Measurements from ENCODE around the gene TRIM8. TPM values are rescaled to one million over a fixed set of nuclear protein-coding genes. Genes with fewer than 3 reads are reported as not detected.
A peak's percentile ranks its signal among the peaks of the same experiment; 100 is the strongest.

TRIM8 gene
- total and polyA plus RNA-seq, 8 donors = 40.0 to 253 (median 75.8) TPM

GRCh38 chr10:102610441-102610887 is 33.8 kb upstream of the TRIM8 start:
- DNase-seq = no peak
- 86 to 88% (median 87%) methylated on average over 10 of the region's 10 CpGs for WGBS, 5 donors
- H3K4me3 ChIP-seq = no peak overlapping the region

GRCh38 chr10:102611514-102612087 is 32.7 kb upstream of the TRIM8 start:
- peaks cover 0 to 29% (median 15%) of the 10 kb centered on the region in 4 donors for H3K36me3 ChIP-seq
- DNase-seq = no peak
- peaks cover 14 to 50% (median 32%) of the 10 kb centered on the region in 4 donors for H3K4me1 ChIP-seq
- no peak overlapping the region for H3K4me3 ChIP-seq
- TF ChIP-seq, protein P1, sequence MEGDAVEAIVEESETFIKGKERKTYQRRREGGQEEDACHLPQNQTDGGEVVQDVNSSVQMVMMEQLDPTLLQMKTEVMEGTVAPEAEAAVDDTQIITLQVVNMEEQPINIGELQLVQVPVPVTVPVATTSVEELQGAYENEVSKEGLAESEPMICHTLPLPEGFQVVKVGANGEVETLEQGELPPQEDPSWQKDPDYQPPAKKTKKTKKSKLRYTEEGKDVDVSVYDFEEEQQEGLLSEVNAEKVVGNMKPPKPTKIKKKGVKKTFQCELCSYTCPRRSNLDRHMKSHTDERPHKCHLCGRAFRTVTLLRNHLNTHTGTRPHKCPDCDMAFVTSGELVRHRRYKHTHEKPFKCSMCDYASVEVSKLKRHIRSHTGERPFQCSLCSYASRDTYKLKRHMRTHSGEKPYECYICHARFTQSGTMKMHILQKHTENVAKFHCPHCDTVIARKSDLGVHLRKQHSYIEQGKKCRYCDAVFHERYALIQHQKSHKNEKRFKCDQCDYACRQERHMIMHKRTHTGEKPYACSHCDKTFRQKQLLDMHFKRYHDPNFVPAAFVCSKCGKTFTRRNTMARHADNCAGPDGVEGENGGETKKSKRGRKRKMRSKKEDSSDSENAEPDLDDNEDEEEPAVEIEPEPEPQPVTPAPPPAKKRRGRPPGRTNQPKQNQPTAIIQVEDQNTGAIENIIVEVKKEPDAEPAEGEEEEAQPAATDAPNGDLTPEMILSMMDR (IDR thresholded peaks at IDR 0.05) = no peak
- TF ChIP-seq POLR2AphosphoS5 (IDR thresholded peaks at IDR 0.05) = no peak
- TF ChIP-seq EP300 (IDR thresholded peaks at IDR 0.05) = no peak
- TF ChIP-seq POLR2A (IDR thresholded peaks at IDR 0.05) = no peak
- H3K27ac ChIP-seq = peak overlapping the region in 3 of 5 donors; percentile 28 to 55 (median 40)
- no peaks in the 10 kb centered on the region for H3K9me3 ChIP-seq
- 55 to 71% (median 62%) methylated on average over 4 of the region's 4 CpGs for WGBS, 5 donors
- no peaks in the 10 kb centered on the region for H3K27me3 ChIP-seq
- intact Hi-C loops (cut with DNase I; ENCODE audit: low total_unique reads) = no loop called here

More at GRCh38 chr10:102610441-102610887, 33.8 kb upstream of the TRIM8 start:
- peak overlapping the region in 1 of 5 donors; percentile 40 for H3K27ac ChIP-seq
- H3K4me1 ChIP-seq = peaks cover 9 to 39% (median 25%) of the 10 kb centered on the region in 4 donors
- H3K9me3 ChIP-seq = no peaks in the 10 kb centered on the region
- intact Hi-C loops (cut with DNase I; ENCODE audit: low total_unique reads) = no loop called here
- TF ChIP-seq, protein P1 (IDR thresholded peaks at IDR 0.05) = no peak
- TF ChIP-seq POLR2AphosphoS5 (IDR thresholded peaks at IDR 0.05) = no peak
- no peak for TF ChIP-seq EP300 (IDR thresholded peaks at IDR 0.05)
- TF ChIP-seq POLR2A (IDR thresholded peaks at IDR 0.05) = no peak
- peaks cover 0 to 22% (median 4%) of the 10 kb centered on the region in 4 donors for H3K36me3 ChIP-seq
- H3K27me3 ChIP-seq = no peaks in the 10 kb centered on the region

- Histone ChIP-seq H3K27me3 (no peaks in the 10 kb centered on the region), H3K4me3 (no peak overlapping the region), H3K4me1 (peaks cover 16 to 54% (median 35%) of the 10 kb centered on the region in 4 donors), H3K9me3 (no peaks in the 10 kb centered on the region), H3K36me3 (peaks cover 12 to 42% (median 28%) of the 10 kb centered on the region in 4 donors), H3K27ac (peak overlapping the region in 4 of 5 donors; percentile 32 to 62 (median 52))
- intact Hi-C loops (cut with DNase I; ENCODE audit: low total_unique reads) = no loop called here
- TF ChIP-seq POLR2A (IDR thresholded peaks at IDR 0.05) (no peak), EP300 (IDR thresholded peaks at IDR 0.05) (no peak), POLR2AphosphoS5 (IDR thresholded peaks at IDR 0.05) (no peak)
- TF ChIP-seq, protein P1 (IDR thresholded peaks at IDR 0.05) = no peak
- WGBS, 5 donors = 82 to 90% (median 87%) methylated on average over 8 of the region's 8 CpGs
- no peak for DNase-seq
These were observed 31.4 kb upstream of the TRIM8 start for GRCh38 chr10:102612964-102613275.

DNA sequence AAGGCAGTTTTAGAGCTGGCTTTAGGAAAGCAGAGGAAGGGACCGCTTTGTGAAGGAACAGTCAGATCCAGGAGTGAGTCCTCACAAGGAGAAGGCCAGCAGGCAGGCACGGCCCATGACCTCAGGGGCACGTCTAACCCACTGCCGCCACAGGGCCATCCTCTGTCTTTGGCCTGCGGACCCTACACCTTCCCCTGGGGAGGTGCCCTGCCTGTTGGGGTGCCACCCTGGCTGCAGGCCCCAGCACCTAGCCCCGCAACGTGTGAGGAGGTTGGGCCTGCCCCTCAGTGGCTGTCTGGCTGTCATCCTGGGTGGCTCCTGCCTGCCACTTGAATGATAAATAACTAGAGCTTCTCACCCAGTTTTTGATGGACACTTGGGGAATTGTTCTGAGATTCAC is 31.0 kb upstream of the TRIM8 start:
- peaks cover 16 to 54% (median 35%) of the 10 kb centered on the region in 4 donors for H3K4me1 ChIP-seq
- peaks cover 12 to 45% (median 32%) of the 10 kb centered on the region in 4 donors for H3K36me3 ChIP-seq
- intact Hi-C loops (cut with DNase I; ENCODE audit: low total_unique reads) = no loop called here
- DNase-seq = no peak
- TF ChIP-seq EP300 (IDR thresholded peaks at IDR 0.05) = no peak
- TF ChIP-seq POLR2AphosphoS5 (IDR thresholded peaks at IDR 0.05) = no peak
- no peak for TF ChIP-seq POLR2A (IDR thresholded peaks at IDR 0.05)
- TF ChIP-seq, protein P1 (IDR thresholded peaks at IDR 0.05) = no peak
- no peaks in the 10 kb centered on the region for H3K9me3 ChIP-seq
- H3K4me3 ChIP-seq = no peak overlapping the region
- WGBS, 5 donors = 83 to 93% (median 90%) methylated on average over 7 of the region's 7 CpGs
- H3K27ac ChIP-seq = peak overlapping the region in 4 of 5 donors; percentile 32 to 62 (median 52)
- H3K27me3 ChIP-seq = no peaks in the 10 kb centered on the region
